Esophagus squamous epithelium (tissue), 4 donors: ENCODE results near the gene BPGM.

Experiments used
- CTCF ChIP-seq, 6 experiments: fragments of 450-650 bp in 4 of 6; fragments of 200-600 bp in 2 of 6; sonication (generic) in 2 of 6; IDR thresholded peaks; one replicate each; pipeline ENCODE4 v1.5.1; 2016 to 2019; ENCODE audit warnings: antibody characterized with exemption in 6 of 6, mild to moderate bottlenecking in 4 of 6, moderate library complexity in 4 of 6
- POLR2A ChIP-seq, 4 donors: fragments of 450-650 bp; IDR thresholded peaks; one replicate each; pipeline ENCODE4 v1.6.1; 2017; ENCODE audit warnings: antibody characterized with exemption in 4 of 4, mild to moderate bottlenecking in 4 of 4, moderate library complexity in 3 of 4

- TF ChIP-seq CTCF (IDR thresholded peaks at IDR 0.05): no peak
- no peak for TF ChIP-seq POLR2A (IDR thresholded peaks at IDR 0.05)
Measured at GRCh38 chr7:134701272-134701671, 54.6 kb downstream of the BPGM start.
